Endometrial microvascular endothelial cells (primary cell): ENCODE data around the gene PRIMA1. TPM values are rescaled to one million over a fixed set of nuclear protein-coding genes. Genes with fewer than 3 reads are reported as not detected.

Experiments used
- in situ Hi-C: cut with HindIII; loops from 2 replicates; pipeline ENCODE4 v1.10.0; 2017; ENCODE audit warnings: low sequenced_read_pairs, low pct_unique_long_range_greater_than_20kb; ENCODE audit errors: inconsistent ontology term
- total RNA-seq: library from RNA; depleted of rRNA; stranded (reverse); fragments of >200 nt; gene quantifications from one replicate; pipeline ENCODE4 v1.2.3, GENCODE V29; 2015; ENCODE audit errors: inconsistent ontology term

PRIMA1 gene
- total RNA-seq, 1 donor from 2014 or later, result not detected

DNA sequence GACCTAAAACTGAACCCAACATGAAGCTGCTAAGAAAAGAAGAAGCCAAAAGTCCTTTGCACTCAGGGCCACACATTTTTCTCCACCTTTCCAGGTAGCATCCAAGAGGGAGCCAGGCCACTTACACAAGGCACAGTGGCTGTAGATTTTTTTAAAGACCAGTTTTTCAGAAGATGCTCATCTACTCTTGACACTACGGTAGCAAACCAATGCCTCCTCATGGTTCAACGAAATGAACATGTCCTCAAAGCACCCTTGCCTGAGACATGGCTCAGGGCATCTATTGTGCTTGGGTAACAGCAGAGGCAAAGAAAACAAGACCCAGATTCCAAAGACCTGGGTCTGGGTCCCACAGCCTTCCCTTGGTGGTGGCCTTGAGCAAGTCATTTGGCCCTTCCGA, 22.3 kb downstream of the PRIMA1 start:
- in situ Hi-C loops, result no loop called here

DNA sequence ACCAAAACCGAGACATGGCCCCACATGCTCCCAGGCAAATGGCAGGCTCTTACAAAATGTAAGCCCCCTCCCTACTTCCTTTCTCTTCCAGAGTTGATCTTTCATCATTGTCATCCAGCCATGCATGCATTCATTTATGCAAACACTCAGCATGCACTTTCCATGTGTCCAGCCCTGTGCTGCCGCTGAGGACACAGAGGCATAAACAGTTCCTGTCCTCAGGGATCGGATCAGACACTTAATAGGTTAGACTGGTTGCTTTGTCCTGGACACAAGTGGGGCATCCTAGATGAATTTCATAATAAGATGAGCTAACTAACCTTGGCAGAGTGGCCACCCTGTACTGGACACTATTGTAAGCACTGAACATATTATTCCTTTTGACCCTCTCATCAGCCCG, 23.1 kb downstream of the PRIMA1 start:
- in situ Hi-C loops, result no loop called here

DNA sequence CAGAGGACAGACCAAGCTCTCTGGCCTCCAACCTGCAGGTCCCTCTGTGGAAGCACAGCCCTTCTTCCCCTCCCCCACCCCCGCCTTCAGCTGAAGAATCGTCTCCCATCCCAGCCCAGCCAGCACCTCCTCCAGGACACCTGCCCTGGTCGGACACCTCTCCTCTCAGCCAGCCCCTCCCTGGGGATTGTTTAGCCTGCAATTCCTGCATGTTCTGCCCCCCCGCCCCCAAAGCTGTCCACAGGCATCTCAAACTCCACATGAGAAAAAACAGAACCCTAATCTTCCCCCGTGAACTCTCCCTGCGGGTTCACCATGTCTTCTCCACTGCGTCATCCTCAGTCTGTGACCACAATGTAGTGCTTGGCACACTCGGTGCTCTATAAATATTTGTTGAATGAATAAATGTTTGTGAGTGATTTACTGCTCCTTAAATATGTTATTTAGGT, 24.1 kb downstream of the PRIMA1 start:
- in situ Hi-C loops, result no loop called here

DNA sequence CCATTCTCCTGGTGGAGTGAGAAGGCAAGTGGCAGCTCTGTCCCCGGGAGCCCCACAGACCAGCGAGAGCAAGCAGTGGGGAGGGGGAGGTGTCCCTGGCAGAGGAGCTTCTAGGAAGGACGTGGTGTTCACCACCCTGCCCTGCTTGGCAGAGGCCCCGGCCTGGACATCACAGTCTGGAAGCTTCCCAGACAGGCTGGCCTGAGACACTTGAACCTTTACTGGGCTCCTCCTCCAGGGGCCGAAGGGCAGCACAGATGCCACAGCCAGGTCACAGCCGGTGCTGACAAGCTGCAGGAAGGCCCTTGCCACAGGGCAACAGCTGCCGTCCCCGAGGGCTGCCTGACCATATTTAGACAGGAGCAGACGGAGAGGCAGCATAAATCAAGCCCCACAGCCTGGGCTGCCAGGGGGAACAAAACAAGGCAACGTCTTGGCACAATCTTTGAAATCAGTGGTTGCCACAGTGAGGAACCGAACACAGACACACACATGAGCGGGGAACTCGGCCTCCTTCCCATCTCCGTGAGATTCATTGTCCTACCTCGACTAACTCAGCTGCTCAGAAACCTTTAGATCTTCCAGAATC, 28.5 kb downstream of the PRIMA1 start:
- in situ Hi-C loops, result no loop called here

DNA sequence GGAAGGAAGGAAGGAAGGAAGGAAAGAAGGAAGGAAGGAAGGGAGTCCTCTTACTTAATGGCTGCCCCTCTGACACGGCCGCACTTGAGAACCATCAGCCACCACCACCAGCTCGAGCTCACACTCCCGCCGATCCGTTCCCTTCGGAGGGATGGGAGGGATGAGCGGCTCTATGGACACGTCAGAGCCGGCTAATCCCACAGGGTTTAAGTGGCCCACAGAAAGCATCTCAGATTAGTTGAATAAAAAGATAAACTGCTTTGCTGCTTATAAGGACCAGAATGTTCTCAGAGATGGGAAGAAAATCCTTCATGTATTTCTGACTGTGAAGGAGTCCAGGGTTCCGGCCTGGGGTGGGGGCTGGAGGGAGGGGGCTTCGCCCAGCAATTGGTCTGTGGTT, 31.1 kb downstream of the PRIMA1 start:
- in situ Hi-C loops, result no loop called here

DNA sequence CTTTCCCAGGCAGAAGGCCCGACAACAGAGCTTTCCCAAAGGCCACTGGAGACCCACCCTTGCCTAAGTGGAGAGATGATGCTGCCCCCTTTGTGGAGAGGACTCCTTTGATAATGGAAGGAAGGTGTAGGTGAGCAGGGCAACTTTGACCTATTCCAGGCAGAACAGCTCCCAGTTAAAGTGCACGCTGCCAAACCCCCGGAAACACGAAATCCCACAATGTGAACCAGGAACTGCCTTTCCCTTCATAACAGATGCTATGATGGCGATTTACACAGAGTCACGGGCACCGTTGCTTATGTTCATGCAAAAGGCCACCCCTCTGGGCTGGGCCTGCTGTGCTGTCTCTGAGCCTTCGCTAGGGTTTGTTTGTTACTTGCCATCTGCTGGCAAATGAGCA, 34.6 kb downstream of the PRIMA1 start:
- in situ Hi-C loops, result no loop called here

DNA sequence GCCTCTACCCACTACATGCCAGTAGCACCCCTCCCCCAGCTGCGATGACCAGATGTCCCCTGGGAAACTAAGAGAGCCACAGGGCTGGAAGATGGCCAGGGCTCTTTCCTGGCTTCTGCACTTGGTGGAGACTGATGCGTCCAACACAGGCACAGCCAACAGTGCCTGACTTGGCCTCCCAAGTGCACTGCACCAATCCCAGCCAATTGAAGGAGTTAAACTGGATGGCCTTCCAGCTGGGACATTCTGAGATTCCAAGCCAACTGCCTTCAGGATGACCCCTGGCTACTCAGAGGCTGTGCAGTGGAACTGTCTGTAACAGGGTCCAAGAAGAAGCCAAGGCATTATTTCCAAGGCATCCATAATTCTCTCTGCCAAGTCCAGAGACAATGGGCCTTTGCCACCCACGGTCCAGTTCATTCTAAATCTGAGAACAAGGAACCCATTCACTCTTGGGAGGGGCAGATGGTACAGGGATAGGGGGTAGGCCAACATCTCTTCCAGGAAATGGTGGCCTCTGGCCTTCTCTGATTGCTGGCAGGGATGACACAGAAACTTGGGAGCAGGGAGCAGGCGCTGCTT, 35.2 kb downstream of the PRIMA1 start:
- in situ Hi-C loops, result no loop called here

DNA sequence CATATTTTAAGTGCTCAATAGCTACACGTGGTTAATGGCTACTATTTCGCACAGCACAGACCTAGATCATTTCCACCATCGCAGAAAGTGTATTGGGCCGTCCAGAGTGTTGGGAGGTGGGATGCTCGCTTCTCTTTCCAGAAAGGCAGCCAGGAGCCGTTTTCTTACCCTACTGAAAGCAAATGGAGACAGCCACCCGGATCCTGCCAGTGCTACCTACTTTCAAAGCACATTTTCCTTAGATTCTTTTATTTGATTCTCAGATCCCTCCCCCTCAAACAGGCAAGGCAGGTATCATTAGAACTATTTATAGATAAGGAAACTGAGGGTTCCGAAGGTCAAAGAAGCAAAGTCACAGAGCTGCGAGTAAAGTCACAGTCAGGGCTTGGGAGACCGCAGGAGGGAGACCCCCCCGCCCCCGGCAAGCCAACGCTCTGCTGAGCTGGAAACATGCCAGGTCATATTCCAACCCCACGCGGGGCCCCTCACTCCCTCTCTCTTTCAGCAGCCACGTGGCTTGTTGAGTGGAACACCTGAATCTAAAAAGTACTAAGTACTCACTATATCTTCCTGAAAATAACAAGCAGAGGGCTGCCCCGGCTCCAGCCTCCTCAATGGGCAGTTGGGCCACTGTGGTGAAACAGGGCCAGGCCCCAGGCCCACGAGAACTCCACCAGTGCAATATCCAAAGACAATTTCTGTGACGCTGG, 36.2 kb downstream of the PRIMA1 start:
- in situ Hi-C loops, result no loop called here

DNA sequence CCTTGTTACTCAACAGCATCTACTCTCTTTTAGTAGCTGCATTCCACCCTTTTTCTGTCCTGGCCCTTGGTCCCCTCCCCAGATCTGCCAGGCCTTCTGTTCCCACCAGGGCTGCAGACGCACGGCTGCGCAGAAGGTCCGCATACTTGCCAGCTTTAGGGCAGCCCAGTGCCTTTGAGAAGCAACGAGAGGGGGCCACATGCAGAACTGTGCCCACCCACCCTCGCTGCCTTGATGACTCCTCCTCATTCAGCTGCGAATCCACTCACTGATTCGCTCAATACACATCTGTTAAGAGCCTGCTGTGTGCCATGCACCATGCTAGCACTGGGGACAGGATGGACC, 39.2 kb downstream of the PRIMA1 start:
- in situ Hi-C loops, result no loop called here

DNA sequence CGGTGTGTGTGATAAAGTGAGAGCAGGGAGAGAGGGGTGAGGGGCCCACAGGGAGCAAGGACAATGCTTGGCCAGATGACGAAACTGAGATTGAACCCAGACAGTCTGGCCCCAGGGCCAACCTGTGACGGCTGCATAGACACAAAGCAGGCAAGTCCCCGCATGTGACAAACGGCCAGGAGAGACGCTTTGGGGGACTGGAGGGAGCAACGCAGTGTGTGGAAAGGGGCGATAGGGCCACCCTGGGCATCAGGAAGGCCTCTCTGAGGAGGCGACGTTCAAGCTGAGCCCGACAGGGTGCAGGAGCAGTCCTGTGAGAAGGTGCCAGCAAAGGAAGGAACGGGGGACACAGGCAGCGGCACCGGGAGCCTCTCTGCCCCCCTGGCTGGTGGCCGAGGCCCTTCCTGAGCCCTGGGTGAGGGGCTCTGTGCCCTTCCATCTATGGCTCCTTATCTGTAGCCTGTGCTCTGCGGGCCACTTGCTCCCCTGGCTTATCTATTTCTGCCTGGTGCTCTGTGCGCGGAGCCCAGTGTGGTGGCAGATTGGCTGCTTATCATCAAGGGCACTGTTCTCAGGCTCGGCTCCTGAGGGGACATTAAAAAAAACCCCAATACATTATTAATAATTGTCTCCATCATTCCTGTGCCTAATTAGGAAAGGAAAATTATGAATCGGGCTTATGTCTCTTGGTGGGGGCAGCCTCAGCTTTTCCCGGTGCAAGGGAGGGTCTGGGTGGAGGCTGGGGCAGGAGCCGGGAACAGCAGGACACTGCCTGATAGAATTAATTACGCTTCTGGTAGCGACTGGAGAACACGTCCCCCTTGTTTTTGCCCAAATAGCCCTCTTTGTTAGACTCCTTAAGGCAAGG, 39.8 kb downstream of the PRIMA1 start:
- in situ Hi-C loops, result no loop called here

DNA sequence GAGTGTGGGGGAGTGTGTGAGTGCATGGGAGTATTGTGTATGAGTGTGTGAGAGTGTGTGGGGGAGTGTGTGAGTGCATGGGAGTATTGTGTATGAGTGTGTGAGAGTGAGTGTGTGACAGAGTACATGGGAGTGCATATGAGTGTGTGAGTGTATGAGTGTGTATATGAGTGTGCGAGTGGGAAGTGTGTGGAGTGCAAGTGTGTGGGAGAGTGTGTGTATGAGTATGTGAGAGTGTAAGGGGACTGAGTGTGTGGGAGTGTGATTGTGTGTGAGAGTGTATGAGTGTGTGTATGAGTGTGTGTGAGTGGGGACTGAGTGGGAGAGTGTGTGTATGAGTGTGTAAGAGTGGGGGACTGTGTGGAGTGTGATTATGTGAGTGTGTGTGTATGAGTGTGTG, 40.7 kb downstream of the PRIMA1 start:
- in situ Hi-C loops, result no loop called here

DNA sequence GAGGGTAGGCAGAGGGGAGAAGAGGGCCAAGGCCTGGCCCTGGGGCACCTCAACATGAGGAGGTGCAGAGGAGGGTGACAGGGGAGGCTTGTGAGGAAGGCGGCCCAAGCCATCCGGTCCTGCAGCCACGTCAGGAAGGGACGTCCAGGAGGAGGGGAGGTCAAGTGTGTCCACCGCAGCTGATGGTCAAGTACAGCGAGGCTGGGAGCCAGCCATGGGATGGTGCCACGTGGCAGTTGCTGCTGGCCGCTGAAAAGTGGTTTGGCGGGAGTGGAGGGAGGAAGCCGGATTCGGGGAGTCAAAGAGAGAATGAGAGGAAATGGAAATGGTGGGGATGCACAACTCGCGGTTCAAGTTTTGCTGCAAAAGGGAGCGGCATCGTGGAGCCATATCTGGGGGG, 41.2 kb downstream of the PRIMA1 start:
- in situ Hi-C loops, result no loop called here

DNA sequence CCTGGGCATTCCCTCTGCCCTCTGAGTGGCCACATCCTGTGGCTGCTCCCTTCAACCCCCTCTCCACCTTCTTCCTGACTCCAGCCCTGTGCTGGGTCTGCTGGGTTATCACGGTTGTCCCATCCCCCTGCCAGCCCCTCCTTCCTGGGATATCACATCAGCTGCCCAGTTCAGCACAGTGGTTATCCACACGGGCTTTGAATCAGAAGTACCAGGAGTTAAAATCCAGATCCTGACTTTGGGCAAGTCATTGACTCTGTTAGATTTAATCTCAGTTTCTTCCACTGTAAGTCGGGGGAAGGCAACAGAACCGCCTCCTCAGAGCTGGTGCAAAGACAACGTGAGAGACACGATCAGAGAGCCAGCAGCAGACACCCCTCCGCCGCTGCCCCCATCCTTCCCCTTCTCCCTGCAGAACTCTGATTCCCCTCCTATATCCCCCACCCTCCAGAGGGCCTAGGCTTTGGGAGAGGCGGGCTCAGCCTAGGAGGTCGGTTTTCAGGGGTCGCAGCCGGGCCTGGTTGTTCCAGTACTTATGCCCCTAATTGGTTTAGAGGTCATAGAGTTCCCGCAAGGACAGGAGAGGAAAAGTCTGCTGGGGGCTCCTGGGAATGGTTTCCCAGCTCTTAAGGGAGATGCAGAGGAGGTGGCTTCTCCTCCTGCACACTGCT, 42.5 kb downstream of the PRIMA1 start:
- in situ Hi-C loops, result no loop called here

DNA sequence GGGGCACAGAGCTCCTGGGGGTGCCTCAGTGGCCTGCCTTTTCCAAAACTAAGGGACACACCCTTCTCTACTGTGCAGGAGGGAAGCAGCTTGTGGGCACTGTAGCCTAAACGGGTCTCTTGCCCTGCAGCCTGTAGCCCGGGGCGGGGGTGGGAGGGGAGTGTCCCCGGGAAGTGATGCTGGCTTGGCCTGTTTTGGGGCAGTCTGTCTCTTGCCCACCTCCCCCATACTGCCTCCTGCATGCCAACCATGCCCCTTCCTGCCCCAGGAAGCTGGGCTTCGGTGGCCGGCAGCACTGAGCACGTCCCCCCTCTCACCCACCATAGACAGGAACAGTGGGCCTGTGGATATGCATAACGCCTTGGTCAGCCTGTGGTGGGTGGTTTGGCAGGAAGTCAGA, 43.4 kb downstream of the PRIMA1 start:
- in situ Hi-C loops, result no loop called here

DNA sequence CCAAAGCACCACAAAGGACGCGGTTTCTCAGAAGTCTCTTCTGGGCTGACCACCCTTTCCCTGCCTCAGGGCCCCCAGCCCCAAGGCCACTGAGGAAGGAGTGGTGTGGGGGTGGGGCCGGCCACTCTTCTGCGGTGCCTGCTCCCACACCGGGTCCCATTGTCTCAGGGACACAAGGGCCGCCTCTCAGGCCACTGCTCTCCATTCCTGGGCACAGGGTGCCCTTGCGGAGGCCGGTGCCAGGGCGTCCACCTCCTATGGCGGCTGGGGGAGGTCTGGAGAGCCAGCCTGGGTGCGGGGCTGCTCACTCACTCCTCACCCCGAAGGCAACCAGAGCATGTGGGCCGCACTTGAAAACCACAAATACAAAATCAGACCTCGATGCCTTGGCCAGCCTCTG, 44.1 kb downstream of the PRIMA1 start:
- in situ Hi-C loops, result no loop called here

DNA sequence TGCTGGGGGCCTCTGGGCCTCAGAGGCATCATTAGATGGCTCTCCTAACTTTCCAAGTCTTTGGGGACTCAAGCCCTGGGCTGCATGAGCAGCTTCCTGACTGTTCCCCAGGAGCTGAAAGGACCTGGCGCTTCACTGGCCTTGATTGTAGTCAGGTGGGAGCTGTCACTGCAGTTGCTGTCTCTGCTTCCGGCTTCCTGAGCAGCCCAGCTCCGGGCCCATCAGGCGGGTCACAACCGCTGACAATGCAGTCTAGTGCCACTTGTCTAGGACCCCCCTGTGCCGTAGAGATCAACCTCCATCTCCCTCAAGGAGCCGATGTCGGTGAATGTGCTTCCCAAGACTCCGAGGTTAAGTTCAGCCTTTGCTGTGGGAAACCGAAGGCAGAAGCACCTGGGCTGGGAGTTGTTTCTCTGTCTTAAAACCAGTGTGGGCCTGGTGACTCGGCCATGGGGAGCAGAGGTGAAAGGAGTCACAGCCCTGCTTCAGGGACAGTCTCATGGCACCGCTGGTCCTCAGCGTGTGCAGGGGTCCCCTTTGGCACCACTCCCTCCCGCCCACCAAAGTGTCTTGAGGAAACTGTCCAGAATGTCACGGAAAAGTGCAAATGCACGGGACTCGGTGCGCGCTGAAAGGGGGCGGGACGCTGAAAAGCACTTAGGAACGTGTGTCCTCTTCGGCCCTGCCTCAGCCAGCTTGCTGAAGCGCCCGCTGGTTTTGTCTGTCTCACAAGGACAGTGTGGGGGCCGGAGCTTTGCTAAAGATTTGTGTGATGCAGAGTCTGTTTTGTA, 44.8 kb downstream of the PRIMA1 start:
- in situ Hi-C loops, result no loop called here

DNA sequence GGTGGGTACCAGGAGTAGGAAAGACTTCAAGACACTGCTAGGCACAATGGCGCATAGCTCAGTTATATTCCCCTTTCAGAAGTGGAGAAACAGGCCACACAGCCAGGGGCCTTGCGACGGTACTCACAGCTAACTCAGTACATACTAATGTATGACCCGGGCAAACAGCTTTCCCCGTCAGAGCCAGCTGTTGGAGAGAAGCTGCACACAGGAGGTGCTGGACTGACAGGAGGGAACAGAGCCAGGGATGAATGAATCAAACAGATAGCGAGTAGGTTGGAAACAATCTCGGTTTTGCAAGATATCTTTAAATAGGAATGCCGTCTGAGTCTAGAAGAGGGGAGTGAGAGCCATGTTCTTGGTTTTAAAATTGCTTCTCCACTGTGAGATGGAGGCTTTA, 45.5 kb downstream of the PRIMA1 start:
- in situ Hi-C loops, result no loop called here

DNA sequence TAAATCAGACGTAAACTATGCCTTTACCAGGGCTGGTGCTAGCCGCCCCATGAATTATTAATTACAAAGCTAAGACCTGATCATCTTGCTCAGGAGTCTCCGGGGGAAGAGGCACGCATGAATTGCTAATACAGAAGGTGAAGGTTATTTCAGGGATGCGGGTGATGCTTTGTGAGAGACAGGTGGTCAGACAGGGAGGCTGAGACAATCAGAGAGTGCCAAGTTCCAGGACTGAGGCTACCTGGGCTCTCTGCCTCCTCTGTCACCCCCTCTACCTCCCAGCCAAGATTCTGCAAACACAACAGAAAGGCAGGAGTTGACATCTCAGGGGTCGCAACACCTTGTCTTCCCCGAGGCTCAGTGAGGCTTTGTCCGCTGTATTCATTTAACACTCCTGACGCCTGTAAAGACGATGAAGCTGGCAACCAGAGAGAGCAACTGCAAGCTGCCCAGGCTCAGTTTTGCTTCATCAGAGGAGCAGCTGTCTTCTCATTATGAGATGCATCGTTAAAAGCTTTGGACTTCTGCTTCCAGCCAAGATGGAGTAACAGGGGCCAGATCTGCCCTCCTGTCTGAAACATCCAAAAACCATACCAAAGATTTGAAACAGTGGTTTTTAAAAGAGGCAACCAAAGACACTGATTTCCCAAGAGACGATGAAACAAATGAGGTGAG, 46.6 kb downstream of the PRIMA1 start:
- in situ Hi-C loops, result no loop called here
